HG03039 (cell line): ENCODE measurements around the gene RCAN1.

Source experiments
- ATAC-seq: cut with Tn5 transposase; IDR thresholded peaks from one replicate; pipeline ENCODE4 v1.9.1; 2021; ENCODE audit warnings: mild to moderate bottlenecking, moderate library complexity; ENCODE audit not compliant: unreplicated experiment

The RCAN1 gene

DNA sequence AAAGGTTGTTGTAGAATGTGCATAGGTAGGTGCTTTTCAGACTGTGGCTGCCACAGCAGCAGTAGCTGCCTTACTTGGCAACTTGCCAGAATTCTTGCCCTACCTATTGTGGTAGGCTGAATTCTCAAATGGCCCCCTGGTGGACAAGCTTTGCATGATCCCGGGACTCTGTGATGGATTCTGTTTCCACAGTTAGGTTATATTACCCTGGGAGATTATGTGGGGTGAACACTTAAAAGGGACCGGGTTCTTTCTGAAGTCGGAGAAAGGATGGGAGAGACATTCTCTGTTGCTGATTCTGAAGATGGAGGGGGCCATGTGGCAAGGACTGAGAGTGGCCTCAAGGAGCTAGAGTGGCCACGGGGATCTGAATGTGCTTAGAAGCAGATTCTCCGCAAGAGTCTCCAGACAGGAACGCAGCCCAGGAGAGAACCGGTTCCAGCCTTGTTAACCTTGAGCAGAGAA, 70.8 kb downstream of the RCAN1 start:
- ATAC-seq: no peak

DNA sequence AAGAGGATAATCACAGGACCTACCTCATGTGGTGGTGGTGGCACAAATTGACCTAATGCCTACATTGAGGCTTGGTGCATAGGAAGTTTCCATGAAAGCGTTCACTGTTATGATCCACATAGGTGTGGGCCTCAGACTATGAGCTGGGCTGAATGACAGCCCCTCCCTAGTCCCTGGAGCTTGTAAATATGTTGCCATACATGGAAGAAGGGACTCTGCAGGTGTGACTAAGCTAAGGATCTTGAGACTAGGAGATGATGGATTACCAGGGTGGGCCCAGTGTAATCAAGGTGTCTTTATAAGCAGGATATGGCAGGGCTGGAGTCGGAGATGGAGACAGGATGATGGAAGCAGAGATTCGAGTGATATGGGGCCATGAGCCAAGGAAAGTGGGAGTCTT, 71.9 kb downstream of the RCAN1 start:
- ATAC-seq: no peak

DNA sequence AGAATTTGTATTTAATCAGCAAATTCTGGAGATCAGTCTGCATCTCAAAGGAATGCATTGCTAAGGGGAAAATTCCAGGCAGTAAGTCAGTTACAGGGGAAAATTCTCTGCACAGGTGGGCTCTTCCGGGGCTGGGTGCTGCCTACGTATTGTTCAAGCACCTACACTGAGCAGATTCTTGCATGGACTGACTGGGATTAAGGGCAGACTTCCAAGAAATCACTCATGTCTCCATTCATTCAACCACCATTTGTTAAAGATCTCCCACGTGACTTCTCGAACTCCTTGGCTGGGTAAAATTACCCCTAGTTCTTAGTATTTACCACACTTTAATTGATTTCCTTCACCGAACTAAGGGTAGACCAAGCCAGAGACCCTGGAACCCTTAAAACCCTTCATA, 74.7 kb downstream of the RCAN1 start:
- ATAC-seq: no peak

DNA sequence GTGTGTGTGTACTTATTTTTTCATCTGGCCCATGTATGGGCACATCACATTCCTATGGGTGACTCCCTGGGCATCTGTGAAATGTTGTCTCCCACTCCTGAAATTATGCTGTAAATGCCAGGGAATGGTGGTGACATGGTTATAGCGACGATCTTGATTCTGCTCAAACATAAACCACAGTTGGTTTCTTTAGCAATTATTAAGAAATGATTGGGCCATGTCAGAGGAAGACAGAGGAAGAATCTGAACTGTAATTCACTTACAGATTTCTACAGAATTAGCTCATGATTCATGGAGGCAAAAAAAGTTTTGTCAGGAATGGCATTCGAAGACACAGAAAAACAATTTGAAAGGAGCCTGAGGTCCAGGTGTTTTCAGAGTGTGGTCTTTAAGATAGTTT, 77.1 kb downstream of the RCAN1 start:
- ATAC-seq: no peak

DNA sequence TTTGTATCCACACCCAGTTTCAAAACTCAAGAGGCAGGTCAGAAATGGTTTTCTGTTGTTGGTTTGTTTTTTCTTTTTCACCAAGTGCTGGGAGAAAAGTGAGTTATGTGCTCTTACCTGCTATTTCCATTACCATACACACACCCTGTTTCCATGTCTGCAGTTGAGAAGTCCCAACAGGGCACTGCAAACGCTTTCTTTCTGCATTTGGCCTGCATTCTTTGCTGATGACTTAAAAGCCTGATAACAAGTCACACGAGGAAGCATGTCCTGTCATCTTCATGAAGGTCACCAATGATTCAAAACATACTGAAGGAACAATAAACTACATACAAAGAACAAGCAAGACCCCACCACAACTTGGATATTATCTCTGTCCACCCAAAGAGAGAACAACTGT, 78.1 kb downstream of the RCAN1 start:
- no peak for ATAC-seq

DNA sequence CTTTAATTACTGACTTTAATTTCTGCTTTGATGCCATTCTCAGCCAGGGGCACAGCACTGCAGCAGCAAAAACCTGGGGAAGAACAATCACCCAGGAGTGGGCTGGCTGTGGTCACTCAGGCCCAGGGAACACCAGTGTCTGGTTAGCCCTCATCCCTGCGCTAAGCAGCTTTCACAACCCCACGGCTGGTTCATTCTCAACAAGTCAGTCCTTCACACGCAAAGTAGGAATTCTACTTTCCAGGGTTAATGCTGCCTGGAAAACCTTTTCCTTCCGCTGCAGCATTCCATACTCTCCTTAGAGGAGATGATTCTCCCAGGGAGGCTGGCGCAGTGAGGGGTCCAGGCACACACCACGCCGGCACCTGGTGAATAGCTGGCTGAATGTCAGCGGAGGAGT, 78.6 kb downstream of the RCAN1 start:
- no peak for ATAC-seq

DNA sequence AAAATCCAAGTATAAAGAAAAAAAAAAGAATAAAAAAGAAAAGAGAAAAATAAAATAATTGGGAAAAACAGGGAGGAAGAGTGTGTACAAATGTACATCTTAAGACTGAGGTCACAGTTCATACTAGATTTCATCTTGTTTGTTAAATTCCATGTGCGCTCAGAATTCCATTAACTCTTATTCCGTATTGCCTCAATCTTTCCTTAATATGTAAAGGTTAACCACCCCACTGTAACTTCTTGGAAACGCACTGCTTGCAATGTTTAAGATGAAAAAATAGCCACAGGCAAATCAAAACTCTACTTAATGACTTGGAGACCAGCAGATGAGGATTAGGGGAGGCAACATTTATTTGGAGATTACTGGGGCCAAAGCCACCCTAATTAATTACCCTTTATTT, 79.0 kb downstream of the RCAN1 start:
- ATAC-seq: no peak

DNA sequence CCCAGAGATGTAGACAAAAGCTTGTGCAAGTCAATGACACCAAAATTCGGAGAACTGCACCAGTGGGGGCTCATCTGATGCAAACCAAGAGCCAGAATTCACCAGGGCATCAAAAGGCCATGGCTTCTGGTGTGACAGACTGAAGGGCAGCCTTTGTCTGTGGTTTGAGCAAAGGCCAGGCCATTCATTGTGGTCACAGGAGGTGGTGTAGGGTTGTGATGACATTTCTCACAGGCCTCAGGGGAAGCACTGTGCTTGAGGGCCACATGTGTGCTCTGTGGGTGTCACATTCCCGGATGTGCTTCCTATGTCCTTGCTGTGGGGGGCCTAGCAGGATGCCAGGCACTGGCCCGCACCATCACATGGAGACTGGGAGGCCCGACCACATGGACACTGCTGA, 80.4 kb downstream of the RCAN1 start:
- ATAC-seq: no peak

DNA sequence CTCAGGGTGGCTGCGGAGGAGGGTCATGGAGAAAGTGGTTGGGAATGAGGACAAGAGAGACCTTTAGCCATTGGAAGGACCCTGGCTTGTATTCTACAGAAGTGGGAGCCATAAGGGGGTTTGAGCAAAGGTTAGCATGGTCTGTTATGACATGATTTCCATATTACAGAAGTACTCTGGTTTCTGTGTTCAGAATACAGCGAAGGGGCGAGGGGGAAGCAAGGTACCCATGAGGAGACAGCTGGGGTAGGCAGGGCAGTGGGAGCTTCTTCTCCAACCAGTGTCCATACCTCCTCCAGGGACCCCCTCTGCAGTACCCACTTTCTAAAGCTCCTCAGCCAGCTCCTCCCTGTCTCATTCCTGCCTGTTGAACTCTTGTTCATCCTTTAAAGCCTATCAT, 81.0 kb downstream of the RCAN1 start:
- no peak for ATAC-seq

DNA sequence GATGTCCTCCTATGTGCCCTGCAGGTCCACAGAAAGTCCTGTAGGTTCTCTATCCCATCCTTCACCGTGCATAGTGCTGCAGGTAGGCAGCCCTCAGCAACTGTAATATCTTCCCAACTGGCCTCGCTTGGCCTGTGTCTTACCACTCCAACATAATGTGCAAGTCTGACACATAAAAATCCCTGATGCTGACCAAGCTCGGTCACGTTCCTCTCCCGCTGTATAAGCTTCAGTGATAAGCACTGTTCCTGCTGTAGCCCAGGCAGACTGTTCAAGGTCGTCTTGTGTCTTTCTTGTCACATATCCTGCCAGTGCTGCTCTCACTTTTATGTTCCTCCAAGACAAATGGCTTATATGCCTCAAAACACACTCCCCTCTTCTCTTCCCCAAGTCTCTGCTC, 83.5 kb downstream of the RCAN1 start:
- no peak for ATAC-seq

DNA sequence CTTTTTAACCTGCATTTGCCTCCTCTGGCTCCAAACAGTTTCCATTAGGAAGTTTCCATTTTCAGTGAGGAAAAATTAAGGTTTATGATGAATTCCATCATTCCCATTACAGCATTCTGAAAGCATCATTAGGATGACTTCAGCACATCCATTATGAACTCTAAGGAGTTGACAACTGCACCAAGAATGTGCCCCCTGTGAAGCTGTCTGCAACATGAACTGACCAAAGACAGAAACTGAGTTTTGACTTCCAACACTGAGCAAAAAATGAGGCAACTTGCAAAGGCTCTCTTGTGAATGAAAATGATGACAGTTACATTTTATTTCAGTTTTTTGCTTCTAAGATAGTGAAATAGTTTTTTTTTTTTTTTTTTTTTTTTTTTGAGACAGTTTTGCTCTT, 84.7 kb downstream of the RCAN1 start:
- no peak for ATAC-seq

DNA sequence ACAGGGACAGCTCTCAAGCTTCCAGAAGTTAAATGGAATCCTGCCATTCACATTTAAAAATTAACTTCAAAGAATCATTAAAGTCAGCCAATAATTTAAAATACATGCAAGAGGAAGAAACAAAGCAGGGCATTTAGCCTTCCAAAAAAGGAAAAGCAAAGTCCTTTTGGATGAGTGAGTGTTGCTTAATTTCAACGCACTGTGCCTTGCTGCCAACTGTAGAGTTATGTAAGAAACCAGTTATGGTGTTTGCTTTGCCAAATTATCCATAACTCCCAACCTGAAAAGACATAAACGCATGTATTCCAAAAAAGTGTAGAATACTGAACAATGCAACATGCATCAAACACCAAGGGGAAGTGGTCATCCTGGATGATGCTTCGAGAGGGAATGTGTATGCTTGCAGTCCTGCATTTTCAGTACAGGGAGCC, 86.8 kb downstream of the RCAN1 start:
- ATAC-seq: no peak

DNA sequence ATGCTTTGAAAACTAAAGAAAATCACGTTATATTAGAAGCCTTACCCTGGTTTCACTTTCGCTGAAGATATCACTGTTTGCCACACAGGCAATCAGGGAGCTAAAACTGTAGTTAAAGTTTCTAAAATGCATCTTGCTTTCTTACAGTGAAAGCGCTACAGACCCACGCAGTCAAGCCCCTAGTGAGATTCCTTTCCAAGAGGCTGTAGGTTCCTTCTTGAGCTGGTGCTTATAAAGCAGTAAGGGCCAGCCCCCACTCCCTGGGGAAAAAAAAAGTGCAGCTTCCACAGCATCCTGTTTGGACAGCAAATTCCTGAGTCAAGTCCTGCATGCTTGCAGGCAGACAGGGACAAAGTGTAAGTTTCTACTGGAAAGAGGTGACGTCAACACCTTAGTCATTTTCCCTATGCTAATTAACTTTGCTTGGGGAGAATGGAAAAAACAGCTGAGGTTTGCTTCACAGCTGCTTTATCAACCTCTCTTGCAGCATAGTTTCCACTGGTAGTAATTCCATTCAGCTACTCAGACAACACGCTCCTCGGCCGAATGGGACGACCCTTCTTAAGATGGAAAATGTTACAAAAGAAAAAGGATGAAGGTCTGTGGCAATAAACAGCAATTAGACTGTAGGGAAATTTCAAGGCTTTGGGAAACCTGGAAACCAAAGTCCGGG, 88.2 kb downstream of the RCAN1 start:
- ATAC-seq: no peak

DNA sequence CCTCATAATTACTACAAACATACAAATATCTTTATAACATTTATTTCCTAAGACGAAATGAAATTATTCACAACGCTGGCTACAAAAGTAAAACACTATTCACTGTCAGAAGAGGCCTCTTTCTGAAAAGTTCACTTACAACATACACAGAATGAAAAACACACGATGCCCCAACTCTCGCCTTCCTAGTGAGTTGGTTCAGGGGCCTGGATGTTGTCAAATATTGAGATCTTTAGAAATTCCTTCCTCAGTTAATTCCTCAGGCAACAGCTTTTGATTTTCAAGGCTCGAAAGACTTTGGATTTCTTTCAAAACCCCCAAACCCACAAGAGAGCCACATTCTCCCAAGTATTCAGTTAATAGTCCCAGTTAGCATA, 88.7 kb downstream of the RCAN1 start:
- ATAC-seq: no peak

DNA sequence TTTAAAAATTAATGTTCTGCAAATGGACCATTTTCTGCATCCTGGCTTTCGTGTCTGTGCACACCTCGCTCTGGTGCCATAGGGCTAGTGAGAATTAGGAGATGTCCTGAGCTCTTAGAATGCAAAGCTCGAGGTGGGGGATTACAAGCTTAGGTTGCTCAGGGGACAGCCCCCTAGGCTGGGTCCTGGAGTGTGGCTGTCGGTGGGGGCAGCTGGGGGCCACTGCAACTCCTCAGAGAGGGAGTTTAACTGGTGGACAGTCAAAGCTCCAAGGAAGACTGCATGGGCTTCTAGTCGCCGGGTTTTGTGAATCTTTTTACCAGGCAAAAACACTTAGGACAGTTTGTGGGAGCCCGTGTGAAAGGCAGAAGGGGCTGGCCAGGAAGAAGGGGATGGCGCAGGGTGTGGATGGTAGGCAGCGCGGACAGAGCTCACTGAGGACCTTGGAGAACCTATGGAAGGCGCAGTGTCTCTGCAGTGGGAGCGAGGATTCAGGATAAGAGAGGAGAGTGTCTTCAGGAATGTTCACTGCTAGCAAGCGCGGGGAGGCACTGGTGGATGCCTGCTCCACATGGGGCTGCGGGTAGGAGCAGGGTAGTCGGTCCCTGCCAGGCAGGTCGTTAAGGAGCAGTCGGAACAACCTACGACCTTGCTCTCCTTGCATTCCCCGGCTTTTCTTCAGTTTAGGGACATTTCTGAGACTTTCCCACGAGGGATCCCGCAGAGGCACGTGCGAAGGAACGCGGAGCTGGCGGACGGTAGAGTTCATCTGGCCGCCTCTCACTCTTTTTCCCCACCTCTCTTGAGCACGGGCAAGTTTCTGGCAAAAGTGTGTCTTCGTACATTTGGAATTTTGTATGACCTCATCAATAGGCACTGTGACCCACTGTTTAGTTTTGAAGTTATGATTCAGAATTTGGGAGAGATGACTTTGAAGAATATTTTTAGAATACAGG, 90.0 kb downstream of the RCAN1 start:
- ATAC-seq: no peak

DNA sequence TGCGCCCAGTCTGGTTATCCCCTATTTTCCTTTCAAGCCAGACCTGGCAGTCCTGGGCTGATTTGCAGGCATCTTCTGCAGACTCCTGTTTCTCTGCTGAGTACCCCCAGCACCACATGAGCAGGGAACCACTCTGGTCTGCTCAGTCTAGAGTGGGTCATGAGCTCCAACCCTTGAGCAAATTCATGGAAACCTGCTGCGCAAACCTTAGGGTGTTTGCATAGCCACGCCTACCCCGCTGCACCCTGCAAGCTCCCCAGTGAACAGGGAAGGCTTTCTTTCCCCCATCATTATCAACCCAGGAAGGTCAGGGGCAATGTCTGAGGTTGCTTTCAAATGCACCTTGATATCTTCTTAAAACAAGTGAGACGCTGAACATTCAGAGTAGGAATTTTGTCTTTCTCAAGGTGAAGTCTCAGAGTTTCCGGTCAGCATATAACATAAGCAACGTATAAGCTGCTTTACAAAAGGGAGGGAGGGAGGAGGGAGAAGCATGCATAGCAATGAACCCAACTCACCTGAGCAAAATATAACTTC, 91.8 kb downstream of the RCAN1 start:
- no peak for ATAC-seq

DNA sequence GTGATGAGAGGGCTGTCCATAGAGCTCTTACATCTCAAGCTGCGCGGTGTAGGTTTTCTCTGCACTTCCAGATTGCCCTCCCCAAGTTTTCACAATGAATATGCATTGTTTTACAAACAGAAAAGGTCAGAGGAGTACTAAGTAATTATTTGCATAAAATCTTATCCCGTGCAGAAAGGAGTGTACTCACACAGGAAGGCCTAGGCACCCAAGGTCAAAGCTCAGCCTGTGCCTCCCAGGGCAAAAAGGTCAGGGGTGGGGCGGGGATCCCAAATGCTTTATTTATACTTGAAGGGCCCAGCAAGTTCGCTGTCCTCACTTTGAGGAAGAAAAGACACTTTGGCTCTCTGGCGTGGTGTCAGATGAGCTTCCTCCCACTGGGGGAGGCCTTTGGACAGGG, 92.6 kb downstream of the RCAN1 start:
- ATAC-seq: no peak

DNA sequence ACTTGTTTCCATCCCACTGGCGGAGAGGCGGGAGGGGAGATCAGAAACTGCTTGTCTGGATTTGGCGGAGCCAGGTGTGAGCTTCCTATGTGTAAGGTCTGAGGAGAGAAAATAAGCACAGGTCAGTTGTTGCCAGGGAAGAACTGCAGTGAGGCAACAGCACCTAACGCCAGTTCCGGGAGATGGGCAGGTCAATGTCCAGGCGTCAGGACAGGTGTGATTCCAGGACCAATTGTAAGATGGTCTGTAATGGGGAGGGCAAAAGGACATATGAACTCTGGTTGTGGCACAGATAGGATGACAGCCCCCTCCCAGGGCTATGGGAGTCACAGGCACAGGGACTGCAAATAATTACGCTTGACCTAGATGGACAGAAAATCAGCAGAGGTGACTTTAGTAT, 93.4 kb downstream of the RCAN1 start:
- ATAC-seq: no peak

DNA sequence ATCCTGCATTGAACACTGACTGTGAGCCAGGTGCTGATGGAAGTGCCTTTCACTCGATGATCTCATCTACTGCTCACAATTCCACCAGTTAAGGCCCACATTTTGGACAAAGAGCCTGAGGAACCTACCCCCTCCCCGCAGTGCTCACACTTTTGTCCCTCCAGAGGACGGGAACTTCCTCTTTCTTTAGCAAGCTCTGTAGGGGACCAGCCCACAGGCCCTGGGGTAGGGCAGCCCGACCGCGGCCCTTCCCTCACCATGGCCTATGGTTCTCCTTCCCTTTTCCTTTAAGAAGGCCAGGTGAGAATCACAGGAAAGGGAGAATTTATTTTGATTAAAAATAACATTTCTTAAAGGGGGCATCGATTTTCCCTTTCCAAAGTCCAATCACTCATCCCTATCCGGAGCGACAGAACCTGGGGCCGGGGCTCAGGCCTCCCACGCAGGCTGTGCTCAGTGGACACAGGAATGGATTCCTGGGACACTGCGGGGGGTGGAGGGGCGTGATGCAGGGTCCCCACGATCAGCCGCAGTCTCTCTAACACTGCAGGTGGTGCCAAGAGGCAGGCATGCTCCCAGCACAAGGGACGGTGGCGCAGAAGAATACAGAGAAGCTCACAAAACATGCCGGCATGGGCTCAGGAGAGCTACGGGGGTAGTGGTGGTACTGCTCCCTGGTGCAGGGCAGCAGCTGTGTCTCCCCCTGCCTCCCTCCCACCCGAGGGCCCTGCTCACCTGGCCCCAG, 94.0 kb downstream of the RCAN1 start:
- no peak for ATAC-seq

DNA sequence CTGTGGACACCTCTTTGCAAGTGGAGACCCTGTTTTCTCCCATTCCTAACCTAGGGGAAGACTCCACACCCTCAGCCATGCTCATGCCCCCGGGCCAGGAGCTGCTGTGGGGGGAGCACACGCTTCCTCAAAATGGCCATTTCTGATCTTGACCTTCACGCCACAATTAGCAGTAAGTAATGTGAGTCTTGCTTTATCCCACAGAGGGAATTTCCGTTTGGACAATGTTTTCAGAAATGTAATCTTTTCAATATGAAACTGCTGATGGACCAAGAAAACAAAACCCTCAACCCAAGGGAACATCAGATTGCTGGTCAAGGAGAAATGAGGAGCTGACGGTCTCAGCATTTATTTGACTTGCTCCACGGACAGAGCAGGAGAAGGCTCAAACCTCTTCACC, 94.6 kb downstream of the RCAN1 start:
- ATAC-seq: no peak

DNA sequence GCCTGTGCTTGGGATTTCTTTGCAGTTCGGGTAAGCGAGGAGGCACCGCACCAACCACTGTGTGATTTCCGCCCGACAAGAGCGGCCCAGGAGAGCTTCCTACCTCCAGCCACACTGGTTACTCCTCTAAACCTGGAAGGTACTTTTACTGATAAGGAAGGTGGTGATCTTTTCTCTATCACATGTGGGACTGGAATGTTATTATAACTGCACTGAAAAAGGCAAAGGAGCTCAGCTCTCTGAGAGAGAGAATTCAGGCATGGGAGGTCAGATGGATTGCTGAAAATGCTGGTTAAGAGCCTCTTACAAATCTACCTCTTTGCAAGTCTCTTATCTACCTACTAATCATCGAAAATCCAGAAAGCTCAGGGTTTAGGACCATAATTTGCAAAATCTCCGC, 95.2 kb downstream of the RCAN1 start:
- ATAC-seq: no peak
